Jurkat, Clone E6-1 (cell line): Measurements from ENCODE around the gene ZNF385A.
"Not testable (repeated sequence)": the region's sequence is repeated elsewhere in the genome, so short reads cannot be mapped to it uniquely, and the experiment has no call there.

ENCODE experiments used
- DNase-seq: peaks from one replicate; pipeline ENCODE4 v3.0.0-alpha.2; 2011; ENCODE audit warnings: low read depth, low spot score
- H3K4me3 ChIP-seq: 2 replicates; pipeline ENCODE4 v1.5.1; 2011; ENCODE audit warnings: mild to moderate bottlenecking, low read length, control low read depth, moderate library complexity

ZNF385A gene

GRCh38 chr12:54340846-54341245, 43.7 kb downstream of the ZNF385A start:
- H3K4me3 ChIP-seq, result no peak overlapping the region
- no peak for DNase-seq

- no peak overlapping the region for H3K4me3 ChIP-seq
- no peak for DNase-seq
Measured at GRCh38 chr12:54338698-54339296, 45.7 kb downstream of the ZNF385A start.

- no peak for DNase-seq
- no peak overlapping the region for H3K4me3 ChIP-seq
Measured at GRCh38 chr12:54337854-54338650, 46.5 kb downstream of the ZNF385A start.

- H3K4me3 ChIP-seq, result no peak overlapping the region
- DNase-seq, result no peak
Measured at GRCh38 chr12:54337280-54337842, 47.2 kb downstream of the ZNF385A start.

GRCh38 chr12:54333420-54334034, 51.0 kb downstream of the ZNF385A start:
- no peak overlapping the region for H3K4me3 ChIP-seq
- no peak for DNase-seq

GRCh38 chr12:54331461-54331860, 53.1 kb downstream of the ZNF385A start:
- no peak for DNase-seq
- H3K4me3 ChIP-seq, result no peak overlapping the region

- DNase-seq, result no peak
- no peak overlapping the region for H3K4me3 ChIP-seq
Measured at GRCh38 chr12:54330442-54330841, 54.1 kb downstream of the ZNF385A start.

- H3K4me3 ChIP-seq, result no peak overlapping the region
- DNase-seq, result no peak
Measured at GRCh38 chr12:54329759-54330158, 54.8 kb downstream of the ZNF385A start.

GRCh38 chr12:54328595-54329337, 55.8 kb downstream of the ZNF385A start:
- H3K4me3 ChIP-seq, result no peak overlapping the region
- no peak for DNase-seq

- peak overlapping the region; percentile 99 for H3K4me3 ChIP-seq
- DNase-seq, result not testable (repeated sequence)
Measured at GRCh38 chr12:54325442-54326109, 59.0 kb downstream of the ZNF385A start.

GRCh38 chr12:54324617-54325441, 59.7 kb downstream of the ZNF385A start, which contains the start of gene COPZ1:
Gene COPZ1 (plus strand): TSS chr12:54325131. CDS start chr12:54325164, 33 bp downstream.
- peak; percentile 100 for DNase-seq
- H3K4me3 ChIP-seq, result peak within 1 kb of the TSS; percentile 99

GRCh38 chr12:54321363-54321762, 63.2 kb downstream of the ZNF385A start:
- H3K4me3 ChIP-seq, result no peak overlapping the region
- no peak for DNase-seq
